GM12878 (cell line): ENCODE measurements around the gene RAB3C. TPM values are rescaled to one million over a fixed set of nuclear protein-coding genes. Genes with fewer than 3 reads are reported as not detected.

ENCODE experiments used
- ATAC-seq: fragments of 200-7000 bp; cut with Tn5 transposase; 3 replicates; pipeline ENCODE4 v1.9.1; 2020; ENCODE audit warnings: mild to moderate bottlenecking, moderate library complexity
- BruUV-seq: library from RNA; stranded (reverse); fragments of 400-500 nt; replicated peaks from 2 replicates; lab custom pipeline; 2021; lab: Mats Ljungman, UMichigan
- CTCF ChIA-PET: fragments of 300-600 bp; sonication (Branson Sonifier 250); formaldehyde crosslinking; extraction: SDS; loops from one replicate; lab custom pipeline; 2021; ENCODE audit warnings: inconsistent platforms; lab: Yijun Ruan, JAX
- POLR2A ChIA-PET: fragments of 350-600 bp; formaldehyde crosslinking; extraction: SDS; loops from one replicate; lab custom pipeline; 2021; ENCODE audit warnings: inconsistent platforms; lab: Charles Lee
- RAD21 ChIA-PET: fragments of 300-600 bp; sonication (Branson Sonifier 250); formaldehyde crosslinking; loops from one replicate; lab custom pipeline; 2023; ENCODE audit warnings: antibody characterized with exemption; ENCODE audit not compliant: unreplicated experiment; lab: Charles Lee
- SMC1A ChIA-PET: fragments of 300-600 bp; sonication (Branson Sonifier 250); formaldehyde crosslinking; loops from one replicate; lab custom pipeline; 2023; ENCODE audit not compliant: unreplicated experiment, uncharacterized antibody; lab: Charles Lee
- DNase-seq: peaks from one replicate; pipeline ENCODE4 v3.0.0-alpha.2; 2011; ENCODE audit warnings: low read depth, low spot score
- FAIRE-seq: peaks from 3 replicates; lab custom pipeline; 2011; peaks lifted over from hg19 to GRCh38; lab: Jason Lieb, UNC
- H2AFZ ChIP-seq: 2 replicates; pipeline ENCODE4 v1.6.0; 2011; ENCODE audit warnings: low read depth, low read length, control low read depth; ENCODE audit not compliant: control insufficient read depth
- H3K27ac ChIP-seq: 2 replicates; pipeline ENCODE4 v1.5.1; 2011; ENCODE audit warnings: control low read depth; ENCODE audit not compliant: control insufficient read depth, insufficient read depth
- H3K27me3 ChIP-seq, 2 experiments: replicated peaks in 1 of 2; 2 replicates each; pipeline versions ENCODE4 v1.6.0 to v1.6.1; 2011; ENCODE audit warnings: low read length in 1 of 2; ENCODE audit not compliant: control insufficient read depth in 2 of 2, insufficient read depth in 2 of 2
- H3K36me3 ChIP-seq, 2 experiments: 2 replicates each; pipeline ENCODE4 v1.5.1; 2011; ENCODE audit warnings: low read length in 1 of 2; ENCODE audit not compliant: control insufficient read depth in 2 of 2, insufficient read depth in 2 of 2
- H3K4me1 ChIP-seq: 2 replicates; pipeline ENCODE4 v1.6.1; 2011; ENCODE audit warnings: mild to moderate bottlenecking, low read length, moderate library complexity, mixed read lengths; ENCODE audit not compliant: control insufficient read depth, insufficient read depth
- H3K4me2 ChIP-seq: 2 replicates; pipeline ENCODE4 v1.6.0; 2011; ENCODE audit warnings: control low read depth; ENCODE audit not compliant: control insufficient read depth, insufficient read depth
- H3K4me3 ChIP-seq: fragments of 200-600 bp; sonication (generic); 2 replicates; pipeline ENCODE4 v1.5.1; 2016
- H3K79me2 ChIP-seq: 2 replicates; pipeline ENCODE4 v1.6.0; 2011; ENCODE audit warnings: low read length; ENCODE audit not compliant: control insufficient read depth, insufficient read depth
- H3K9ac ChIP-seq: 2 replicates; pipeline ENCODE4 v1.8.0; 2011; ENCODE audit warnings: low read length, control low read depth, mixed read lengths; ENCODE audit not compliant: control insufficient read depth, insufficient read depth
- H3K9me3 ChIP-seq: replicated peaks from 3 replicates; pipeline ENCODE4 v1.5.1; 2011; ENCODE audit warnings: mild to moderate bottlenecking, low read length; ENCODE audit not compliant: control insufficient read depth, insufficient read depth
- H4K20me1 ChIP-seq: 2 replicates; pipeline ENCODE4 v1.6.0; 2011; ENCODE audit not compliant: control insufficient read depth, insufficient read depth
- CHD1 ChIP-seq: IDR thresholded peaks from 2 replicates; pipeline ENCODE4 v1.6.1; 2012; ENCODE audit warnings: low read depth, low read length, improper control_type of control experiment
- CREB1 ChIP-seq: IDR thresholded peaks from 2 replicates; pipeline ENCODE4 v1.6.1; 2012; ENCODE audit warnings: low read depth, mild to moderate bottlenecking, inconsistent platforms
- EED ChIP-seq: sonication (generic); IDR thresholded peaks from 2 replicates; pipeline ENCODE4 v1.6.1; 2016; ENCODE audit warnings: antibody characterized with exemption, low read depth
- FOS ChIP-seq: IDR thresholded peaks from 3 replicates; pipeline ENCODE4 v1.6.1; 2011; ENCODE audit warnings: borderline replicate concordance; ENCODE audit not compliant: insufficient read length; ENCODE audit errors: extremely low read depth
- GATAD2B ChIP-seq: fragments of 450-650 bp; conservative IDR thresholded peaks from 2 replicates; pipeline ENCODE4 v1.6.1; 2017; ENCODE audit warnings: low read depth, mild to moderate bottlenecking, moderate library complexity
- IRF4 ChIP-seq: IDR thresholded peaks from 2 replicates; pipeline ENCODE4 v1.6.1; 2011; ENCODE audit warnings: low read depth, low read length
- MLLT1 ChIP-seq: fragments of 450-650 bp; IDR thresholded peaks from 2 replicates; pipeline ENCODE4 v1.6.1; 2016; ENCODE audit warnings: mild to moderate bottlenecking
- MTA2 ChIP-seq: fragments of 450-650 bp; IDR thresholded peaks from 2 replicates; pipeline ENCODE4 v1.6.1; 2016; ENCODE audit warnings: low read depth, mild to moderate bottlenecking, moderate library complexity
- NBN ChIP-seq: fragments of 450-650 bp; IDR thresholded peaks from 2 replicates; pipeline ENCODE4 v1.6.1; 2016
- NFXL1 ChIP-seq: fragments of 450-650 bp; IDR thresholded peaks from 2 replicates; pipeline ENCODE4 v1.6.1; 2017; ENCODE audit warnings: antibody characterized with exemption, mild to moderate bottlenecking, borderline replicate concordance
- NFYB ChIP-seq: IDR thresholded peaks from 2 replicates; pipeline ENCODE4 v1.6.1; 2011; ENCODE audit warnings: low read depth, mild to moderate bottlenecking, low read length, improper control_type of control experiment, moderate library complexity; ENCODE audit not compliant: insufficient read depth
- NR2F1 ChIP-seq: fragments of 450-650 bp; conservative IDR thresholded peaks from 2 replicates; pipeline ENCODE4 v1.6.1; 2017; ENCODE audit warnings: mild to moderate bottlenecking
- RAD21 ChIP-seq: IDR thresholded peaks from 2 replicates; pipeline ENCODE4 v1.6.1; 2011; ENCODE audit warnings: mild to moderate bottlenecking, low read depth, low read length, moderate library complexity; ENCODE audit not compliant: insufficient read depth
- RB1 ChIP-seq: fragments of 450-650 bp; formaldehyde crosslinking; IDR thresholded peaks from 2 replicates; pipeline ENCODE4 v1.6.1; 2017; ENCODE audit warnings: mild to moderate bottlenecking, borderline replicate concordance
- STAT1 ChIP-seq: fragments of 450-650 bp; conservative IDR thresholded peaks from 2 replicates; pipeline ENCODE4 v1.6.1; 2014; ENCODE audit warnings: antibody characterized with exemption, mild to moderate bottlenecking
- SUZ12 ChIP-seq: fragments of 200-600 bp; sonication (generic); IDR thresholded peaks from one replicate; pipeline ENCODE4 v1.6.1; 2018; ENCODE audit warnings: antibody characterized with exemption, mild to moderate bottlenecking; ENCODE audit not compliant: unreplicated experiment
- WRNIP1 ChIP-seq: IDR thresholded peaks from 2 replicates; pipeline ENCODE4 v1.6.1; 2011; ENCODE audit warnings: low read depth, low read length, improper control_type of control experiment, borderline replicate concordance
- YY1 ChIP-seq: IDR thresholded peaks from 2 replicates; pipeline ENCODE4 v1.6.1; 2011; ENCODE audit warnings: low read depth, mild to moderate bottlenecking, low read length
- ZNF24 ChIP-seq: fragments of 450-650 bp; IDR thresholded peaks from 2 replicates; pipeline ENCODE4 v1.6.1; 2017; ENCODE audit warnings: antibody characterized with exemption, mild to moderate bottlenecking
- ZNF274 ChIP-seq: IDR thresholded peaks from one replicate; pipeline ENCODE4 v1.8.0; 2011; ENCODE audit not compliant: insufficient read length, insufficient read depth
- WGBS: methylation state at CpG from one replicate; pipeline ENCODE4 v1.1.6; 2016; ENCODE audit warnings: low lambda C conversion rate; ENCODE audit not compliant: insufficient replicate concordance, insufficient coverage; ENCODE audit errors: missing lambda C conversion rate; 5-methylcytosine and 5-hydroxymethylcytosine counted together
- in situ Hi-C: fragments of 300-500 bp; cut with MboI; formaldehyde crosslinking; loops from 9 replicates; pipeline ENCODE4 v1.14.3; 2018; ENCODE audit warnings: mixed read lengths
- intact Hi-C: fragments of 100-400 bp; cut with micrococcal nuclease; formaldehyde crosslinking; loops from one replicate; pipeline ENCODE4 v1.14.2; 2022; ENCODE audit not compliant: unreplicated experiment
- polyA plus RNA-seq, 11 experiments: library from polyadenylated mRNA; depleted of rRNA in 4 of 11; unstranded in 6 of 11; stranded (reverse) in 5 of 11; fragments of >200 nt; fragmentation: Nextera tagmentation in 4 of 11; fragmentation: Illumina TruSeq in 1 of 11; extraction: Ambion mirVana in 4 of 11; extraction: Trizol in 1 of 11; gene quantifications; 1 replicate in 1 of 11; 2 replicates in 10 of 11; pipeline versions ENCODE4 v1.2.1 to v1.2.3, GENCODE V29; 2011 to 2016; ENCODE audit warnings: inconsistent platforms in 2 of 11, missing spikeins in 2 of 11, low read depth in 1 of 11
- total RNA-seq, 4 experiments: library from RNA; depleted of rRNA in 3 of 4; stranded (reverse); fragments of >200 nt in 3 of 4; fragmentation: Illumina TruSeq in 1 of 4; extraction: Trizol in 1 of 4; gene quantifications; 2 replicates each; pipeline versions ENCODE4 v1.2.1 to v1.2.3, GENCODE V29; 2013 to 2021
- TF ChIP-seq, protein P1 (sequence below): IDR thresholded peaks from 2 replicates; pipeline ENCODE4 v1.6.1; 2011; ENCODE audit warnings: low read depth, low read length, improper control_type of control experiment, borderline replicate concordance
- TF ChIP-seq, protein P2 (sequence below): fragments of 450-650 bp; IDR thresholded peaks from 2 replicates; pipeline ENCODE4 v1.6.1; 2014; ENCODE audit warnings: mild to moderate bottlenecking

Gene RAB3C
- total and polyA plus RNA-seq, 10 of the 15 experiments (the other 5 are each of a cell fraction or from before 2014, with no cell fraction given) = not detected

DNA sequence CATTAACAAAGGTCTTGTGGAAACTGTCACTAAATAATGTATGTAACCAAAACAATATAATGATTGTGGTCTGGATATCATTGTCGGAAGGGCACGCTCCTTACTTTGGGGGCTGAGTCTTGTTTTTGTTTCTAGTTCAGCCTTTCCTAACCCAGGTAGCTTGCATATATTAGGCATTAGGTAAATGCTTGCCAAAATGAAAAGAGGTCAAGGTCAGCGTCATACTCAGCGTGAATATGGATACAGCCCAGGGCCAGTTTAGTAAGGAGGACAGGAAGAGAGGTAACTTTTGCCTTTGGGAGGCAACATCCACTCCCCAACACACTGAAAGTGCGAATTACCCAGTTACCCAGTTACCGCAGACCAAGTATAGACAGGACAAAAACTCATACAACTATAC is 171.4 kb downstream of the RAB3C start (continued):
- TF ChIP-seq MLLT1 = no peak
- TF ChIP-seq, protein P1, sequence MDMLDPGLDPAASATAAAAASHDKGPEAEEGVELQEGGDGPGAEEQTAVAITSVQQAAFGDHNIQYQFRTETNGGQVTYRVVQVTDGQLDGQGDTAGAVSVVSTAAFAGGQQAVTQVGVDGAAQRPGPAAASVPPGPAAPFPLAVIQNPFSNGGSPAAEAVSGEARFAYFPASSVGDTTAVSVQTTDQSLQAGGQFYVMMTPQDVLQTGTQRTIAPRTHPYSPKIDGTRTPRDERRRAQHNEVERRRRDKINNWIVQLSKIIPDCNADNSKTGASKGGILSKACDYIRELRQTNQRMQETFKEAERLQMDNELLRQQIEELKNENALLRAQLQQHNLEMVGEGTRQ = no peak
- TF ChIP-seq, all 136 proteins: peak for 0

DNA sequence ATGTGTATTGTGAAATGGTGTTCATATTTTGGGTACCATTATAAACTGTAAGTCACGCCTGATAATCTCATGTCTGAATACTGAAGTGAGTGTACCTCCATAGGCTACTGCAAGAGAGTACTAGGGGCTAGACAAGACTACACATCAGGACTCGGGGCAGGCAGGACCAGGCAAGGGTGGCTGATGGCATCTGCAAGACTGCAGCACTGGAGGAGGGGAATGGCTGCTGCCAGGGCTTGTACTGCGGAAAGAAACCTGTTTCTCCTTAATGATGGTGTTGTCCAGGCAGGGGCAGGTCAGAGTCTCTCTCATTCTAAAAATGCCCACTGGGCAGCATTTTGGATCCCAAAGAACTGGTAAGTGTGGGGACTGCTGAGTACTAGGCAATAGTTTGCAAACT is 172.5 kb downstream of the RAB3C start:
- Histone ChIP-seq H3K4me3 (no peak overlapping the region), H2AFZ (no peak overlapping the region), H3K27me3 (no peaks in the 10 kb centered on the region), H3K4me1 (no peaks in the 10 kb centered on the region; the same call in 1 of the 2 replicates), H3K9ac (no peak overlapping the region), H3K27ac (no peak overlapping the region), H4K20me1 (no peaks in the 10 kb centered on the region), H3K36me3 (no peaks in the 10 kb centered on the region), H3K9me3 (no peaks in the 10 kb centered on the region), H3K79me2 (no peaks in the 10 kb centered on the region), H3K4me2 (no peak overlapping the region)
- in situ Hi-C loops (no loop called here), intact Hi-C loops (no loop called here)
- ATAC-seq (no peak), FAIRE-seq (no peak), DNase-seq (no peak)
- ChIA-PET RAD21 (no interaction called here), SMC1A (interaction anchor here (0.6 kb wide), 1 partner anchor 21 kb away, joined by 3 read pairs; no protein-coding TSS in a partner anchor), CTCF (no interaction called here), POLR2A (no interaction called here)
- 48% methylated on average over 3 of the region's 3 CpGs for WGBS
- TF ChIP-seq NR2F1 (no peak), ZNF274 (no peak), CREB1 (no peak), WRNIP1 (no peak), MTA2 (no peak), NFXL1 (no peak), NBN (no peak), CHD1 (no peak), YY1 (no peak), RB1 (no peak), IRF4 (no peak), FOS (no peak), GATAD2B (no peak), SUZ12 (no peak), EED (no peak), RAD21 (no peak), STAT1 (no peak), NFYB (no peak), ZNF24 (no peak)
- TF ChIP-seq, protein P2, sequence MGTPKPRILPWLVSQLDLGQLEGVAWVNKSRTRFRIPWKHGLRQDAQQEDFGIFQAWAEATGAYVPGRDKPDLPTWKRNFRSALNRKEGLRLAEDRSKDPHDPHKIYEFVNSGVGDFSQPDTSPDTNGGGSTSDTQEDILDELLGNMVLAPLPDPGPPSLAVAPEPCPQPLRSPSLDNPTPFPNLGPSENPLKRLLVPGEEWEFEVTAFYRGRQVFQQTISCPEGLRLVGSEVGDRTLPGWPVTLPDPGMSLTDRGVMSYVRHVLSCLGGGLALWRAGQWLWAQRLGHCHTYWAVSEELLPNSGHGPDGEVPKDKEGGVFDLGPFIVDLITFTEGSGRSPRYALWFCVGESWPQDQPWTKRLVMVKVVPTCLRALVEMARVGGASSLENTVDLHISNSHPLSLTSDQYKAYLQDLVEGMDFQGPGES = no peak
- no TSS peak for BruUV-seq
